OCI-LY1 (cell line): ENCODE results near the gene CARD16.
"Not testable (repeated sequence)": the region's sequence is repeated elsewhere in the genome, so short reads cannot be mapped to it uniquely, and the experiment has no call there.

Experiments used
- H2AFZ ChIP-seq: fragments of 200-600 bp; sonication (generic), shearing (Covaris generic); 2 replicates; pipeline ENCODE4 v1.6.0; 2014; ENCODE audit warnings: antibody characterized with exemption, mild to moderate bottlenecking, low read length
- H3F3A ChIP-seq: fragments of 200-600 bp; sonication (generic), shearing (Covaris generic); 2 replicates; pipeline ENCODE4 v1.6.0; 2014; ENCODE audit warnings: mild to moderate bottlenecking, antibody characterized with exemption, low read length, moderate library complexity; ENCODE audit not compliant: insufficient read depth
- H3K27ac ChIP-seq: fragments of 200-600 bp; sonication (generic); 2 replicates; pipeline ENCODE4 v1.5.1; 2014; ENCODE audit warnings: low read length, mixed run types, mild to moderate bottlenecking, low read depth; ENCODE audit not compliant: poor library complexity, severe bottlenecking
- H3K27me3 ChIP-seq: fragments of 200-600 bp; sonication (generic); 2 replicates; pipeline ENCODE4 v1.6.0; 2014; ENCODE audit warnings: antibody characterized with exemption, mild to moderate bottlenecking, low read length, moderate library complexity; ENCODE audit not compliant: insufficient read depth
- H3K36me3 ChIP-seq: fragments of 200-600 bp; sonication (generic); 2 replicates; pipeline ENCODE4 v1.6.1; 2014; ENCODE audit warnings: mild to moderate bottlenecking, antibody characterized with exemption, low read length, moderate library complexity, mixed read lengths; ENCODE audit not compliant: insufficient read depth
- H3K4me1 ChIP-seq: fragments of 200-600 bp; sonication (generic); 2 replicates; pipeline ENCODE4 v1.5.1; 2014; ENCODE audit warnings: mild to moderate bottlenecking, low read length, moderate library complexity; ENCODE audit not compliant: insufficient read depth, severe bottlenecking
- H3K4me2 ChIP-seq: fragments of 200-600 bp; sonication (generic), shearing (Covaris generic); 2 replicates; pipeline ENCODE4 v1.6.1; 2014; ENCODE audit warnings: low read length
- H3K4me3 ChIP-seq: fragments of 200-600 bp; sonication (generic); 2 replicates; pipeline ENCODE4 v1.5.1; 2014; ENCODE audit warnings: low read length, low read depth, mild to moderate bottlenecking, mixed read lengths; ENCODE audit not compliant: poor library complexity, severe bottlenecking
- H3K79me2 ChIP-seq: fragments of 200-600 bp; shearing (Covaris generic); 2 replicates; pipeline ENCODE4 v1.6.1; 2016; ENCODE audit warnings: mixed run types, low read length, mixed read lengths; ENCODE audit not compliant: insufficient read depth
- H3K9ac ChIP-seq: fragments of 200-600 bp; sonication (generic), shearing (Covaris generic); 2 replicates; pipeline ENCODE4 v1.6.1; 2014; ENCODE audit warnings: mild to moderate bottlenecking, low read length, mixed read lengths
- H3K9me2 ChIP-seq: fragments of 200-600 bp; sonication (generic), shearing (Covaris generic); 2 replicates; pipeline ENCODE4 v1.6.1; 2014; ENCODE audit warnings: low read depth, mild to moderate bottlenecking, low read length, mixed read lengths
- H3K9me3 ChIP-seq: fragments of 200-600 bp; shearing (Covaris generic); 2 replicates; pipeline ENCODE4 v1.6.1; 2014; ENCODE audit warnings: low read length, mixed read lengths
- H4K20me1 ChIP-seq: fragments of 200-600 bp; sonication (generic), shearing (Covaris generic); 2 replicates; pipeline ENCODE4 v1.6.0; 2016; ENCODE audit warnings: mild to moderate bottlenecking, low read length; ENCODE audit not compliant: insufficient read depth
- EZH2 ChIP-seq: fragments of 200-600 bp; sonication (generic), shearing (Covaris generic); IDR thresholded peaks from 2 replicates; pipeline ENCODE4 v1.8.0; 2017; ENCODE audit warnings: borderline replicate concordance, mixed run types, mild to moderate bottlenecking, antibody characterized with exemption, low read length, moderate library complexity, mixed read lengths
- TF ChIP-seq, protein P1 (sequence below): fragments of 200-600 bp; sonication (generic), shearing (Covaris generic); IDR thresholded peaks from 2 replicates; pipeline ENCODE4 v1.5.1; 2017; ENCODE audit warnings: mild to moderate bottlenecking, antibody characterized with exemption, low read length, moderate library complexity, mixed read lengths

The CARD16 gene

GRCh38 chr11:105044557-105045524 is at the start of gene CARD16:
Gene CARD16, minus strand, starts transcription at chr11:105045335. Its CDS starts 38 bp downstream, at chr11:105045297.
- not testable (repeated sequence) for H3K79me2 ChIP-seq, H3K4me3 ChIP-seq, H4K20me1 ChIP-seq, H3K4me2 ChIP-seq, H3K27ac ChIP-seq, H3K9me3 ChIP-seq, H3K9me2 ChIP-seq, H3K4me1 ChIP-seq, H3K27me3 ChIP-seq, H3K36me3 ChIP-seq, H2AFZ ChIP-seq, H3F3A ChIP-seq, H3K9ac ChIP-seq

GRCh38 chr11:105092256-105093239 is 47.4 kb upstream of the CARD16 start:
- Histone ChIP-seq H3K9me3 (no peaks in the 10 kb centered on the region), H3F3A (no peaks in the 10 kb centered on the region), H3K9me2 (no peaks in the 10 kb centered on the region), H3K4me3 (no peak overlapping the region), H3K4me1 (no peaks in the 10 kb centered on the region), H2AFZ (no peak overlapping the region), H3K9ac (no peak overlapping the region), H3K4me2 (no peak overlapping the region), H3K36me3 (no peaks in the 10 kb centered on the region), H3K79me2 (no peaks in the 10 kb centered on the region), H3K27ac (no peak overlapping the region), H4K20me1 (no peaks in the 10 kb centered on the region), H3K27me3 (no peaks in the 10 kb centered on the region)
- TF ChIP-seq, protein P1, sequence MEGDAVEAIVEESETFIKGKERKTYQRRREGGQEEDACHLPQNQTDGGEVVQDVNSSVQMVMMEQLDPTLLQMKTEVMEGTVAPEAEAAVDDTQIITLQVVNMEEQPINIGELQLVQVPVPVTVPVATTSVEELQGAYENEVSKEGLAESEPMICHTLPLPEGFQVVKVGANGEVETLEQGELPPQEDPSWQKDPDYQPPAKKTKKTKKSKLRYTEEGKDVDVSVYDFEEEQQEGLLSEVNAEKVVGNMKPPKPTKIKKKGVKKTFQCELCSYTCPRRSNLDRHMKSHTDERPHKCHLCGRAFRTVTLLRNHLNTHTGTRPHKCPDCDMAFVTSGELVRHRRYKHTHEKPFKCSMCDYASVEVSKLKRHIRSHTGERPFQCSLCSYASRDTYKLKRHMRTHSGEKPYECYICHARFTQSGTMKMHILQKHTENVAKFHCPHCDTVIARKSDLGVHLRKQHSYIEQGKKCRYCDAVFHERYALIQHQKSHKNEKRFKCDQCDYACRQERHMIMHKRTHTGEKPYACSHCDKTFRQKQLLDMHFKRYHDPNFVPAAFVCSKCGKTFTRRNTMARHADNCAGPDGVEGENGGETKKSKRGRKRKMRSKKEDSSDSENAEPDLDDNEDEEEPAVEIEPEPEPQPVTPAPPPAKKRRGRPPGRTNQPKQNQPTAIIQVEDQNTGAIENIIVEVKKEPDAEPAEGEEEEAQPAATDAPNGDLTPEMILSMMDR = no peak
- no peak for TF ChIP-seq EZH2

DNA sequence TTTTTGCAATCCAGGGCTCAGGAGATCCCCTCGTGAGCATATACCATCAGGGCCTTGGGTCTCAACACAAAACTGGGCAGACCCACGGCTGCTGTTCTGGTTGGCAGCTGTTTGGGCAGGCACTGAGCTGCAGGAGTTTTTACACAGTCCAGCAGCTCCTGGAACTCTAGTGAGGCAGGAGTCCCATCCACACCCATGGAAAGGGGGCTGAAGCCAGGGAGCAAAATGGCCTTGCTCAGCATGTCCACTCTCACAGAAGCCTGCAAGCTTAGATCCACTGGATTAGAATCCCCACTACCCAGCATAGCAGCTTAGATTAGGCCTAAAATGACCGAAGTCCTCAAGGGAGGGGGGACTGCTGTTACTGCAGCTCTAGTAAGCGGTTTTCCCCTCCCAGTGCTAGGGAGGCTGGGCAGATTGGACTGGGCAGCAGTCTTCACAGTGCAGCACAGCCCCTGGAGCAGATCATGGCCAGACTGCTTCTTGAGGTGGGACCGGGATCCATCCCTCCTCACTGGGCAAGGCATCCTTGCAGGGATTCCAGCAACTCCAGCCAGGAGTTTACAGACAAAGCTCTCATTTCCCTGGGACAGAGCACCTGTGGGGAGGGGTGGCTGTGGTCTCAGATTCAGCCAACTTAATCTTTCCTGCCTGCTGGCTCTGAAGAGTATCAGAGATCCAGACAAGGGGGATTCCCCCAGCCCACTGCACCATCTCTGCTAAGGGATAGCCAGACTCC is 36.4 kb upstream of the CARD16 start:
- TF ChIP-seq, protein P1 = no peak
- TF ChIP-seq EZH2 = no peak

GRCh38 chr11:105080171-105080906 is 35.2 kb upstream of the CARD16 start:
- not testable (repeated sequence) for H3K4me1 ChIP-seq, H3K27ac ChIP-seq, H2AFZ ChIP-seq, H4K20me1 ChIP-seq, H3K79me2 ChIP-seq, H3K4me2 ChIP-seq, H3K27me3 ChIP-seq, H3F3A ChIP-seq, H3K36me3 ChIP-seq, H3K9me3 ChIP-seq, H3K9me2 ChIP-seq, H3K4me3 ChIP-seq, H3K9ac ChIP-seq

More for the DNA sequence above, 36.4 kb upstream of the CARD16 start:
- H3K9me3 ChIP-seq = no peaks in the 10 kb centered on the region
- H3K36me3 ChIP-seq = no peaks in the 10 kb centered on the region
- no peaks in the 10 kb centered on the region for H3K79me2 ChIP-seq
- H3K27ac ChIP-seq = no peak overlapping the region
- H3F3A ChIP-seq = no peaks in the 10 kb centered on the region
- H4K20me1 ChIP-seq = no peaks in the 10 kb centered on the region
- H2AFZ ChIP-seq = no peak overlapping the region
- no peak overlapping the region for H3K4me3 ChIP-seq
- H3K9me2 ChIP-seq = no peaks in the 10 kb centered on the region
- H3K9ac ChIP-seq = no peak overlapping the region
- H3K27me3 ChIP-seq = no peaks in the 10 kb centered on the region
- no peak overlapping the region for H3K4me2 ChIP-seq
- no peaks in the 10 kb centered on the region for H3K4me1 ChIP-seq
